Measurements from ENCODE around the gene FOXP3. TPM values are rescaled to one million over a fixed set of nuclear protein-coding genes. Genes with fewer than 3 reads are reported as not detected.

FOXP3 gene
- total RNA-seq, 1 experiment from 2014 or later: not detected

DNA sequence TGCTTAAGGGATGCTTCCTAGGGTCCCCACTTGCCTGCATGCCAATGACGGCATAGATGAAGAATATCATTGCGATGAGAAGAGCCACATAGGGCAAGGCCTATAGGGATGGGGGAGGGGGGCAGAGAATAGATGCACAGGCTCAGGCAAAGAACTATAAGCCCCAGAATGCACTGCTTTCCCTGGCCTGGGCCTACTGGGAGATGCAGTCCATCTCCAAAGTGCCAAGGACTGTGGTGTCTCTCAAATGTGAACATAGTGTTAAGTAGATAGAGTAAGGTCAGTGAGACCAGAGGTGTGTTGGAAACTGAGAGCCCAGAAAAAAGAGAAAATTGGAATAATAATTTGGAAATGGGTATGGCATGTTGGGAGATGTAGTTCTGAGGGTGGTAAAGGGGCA is 52.3 kb downstream of the FOXP3 start:
- POLR2A ChIA-PET (ENCODE audit: low non-redundant PET): no interaction called here
- H3K36me3 ChIP-seq (ENCODE audit: insufficient read depth, low read length, poor library complexity, severe bottlenecking): no peaks in the 10 kb centered on the region
- H3K27ac ChIP-seq (ENCODE audit: low read depth, low read length, poor library complexity, severe bottlenecking): no peak overlapping the region
- TF ChIP-seq EZH2 (IDR thresholded peaks at IDR 0.05; ENCODE audit: borderline replicate concordance, low read depth, low read length, poor library complexity, severe bottlenecking): no peak
- TF ChIP-seq, protein P1, sequence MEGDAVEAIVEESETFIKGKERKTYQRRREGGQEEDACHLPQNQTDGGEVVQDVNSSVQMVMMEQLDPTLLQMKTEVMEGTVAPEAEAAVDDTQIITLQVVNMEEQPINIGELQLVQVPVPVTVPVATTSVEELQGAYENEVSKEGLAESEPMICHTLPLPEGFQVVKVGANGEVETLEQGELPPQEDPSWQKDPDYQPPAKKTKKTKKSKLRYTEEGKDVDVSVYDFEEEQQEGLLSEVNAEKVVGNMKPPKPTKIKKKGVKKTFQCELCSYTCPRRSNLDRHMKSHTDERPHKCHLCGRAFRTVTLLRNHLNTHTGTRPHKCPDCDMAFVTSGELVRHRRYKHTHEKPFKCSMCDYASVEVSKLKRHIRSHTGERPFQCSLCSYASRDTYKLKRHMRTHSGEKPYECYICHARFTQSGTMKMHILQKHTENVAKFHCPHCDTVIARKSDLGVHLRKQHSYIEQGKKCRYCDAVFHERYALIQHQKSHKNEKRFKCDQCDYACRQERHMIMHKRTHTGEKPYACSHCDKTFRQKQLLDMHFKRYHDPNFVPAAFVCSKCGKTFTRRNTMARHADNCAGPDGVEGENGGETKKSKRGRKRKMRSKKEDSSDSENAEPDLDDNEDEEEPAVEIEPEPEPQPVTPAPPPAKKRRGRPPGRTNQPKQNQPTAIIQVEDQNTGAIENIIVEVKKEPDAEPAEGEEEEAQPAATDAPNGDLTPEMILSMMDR (conservative IDR thresholded peaks at IDR 0.05; ENCODE audit: low read depth, low read length): no peak
- intact Hi-C loops (cut with micrococcal nuclease; ENCODE audit: unreplicated experiment): no loop called here
- no peaks in the 10 kb centered on the region for H3K27me3 ChIP-seq (replicated peaks; ENCODE audit: insufficient read depth, low read depth, low read length, poor library complexity)
- CTCF ChIA-PET: no interaction called here
- no TSS peak for BruUV-seq (replicated peaks)
- no peaks in the 10 kb centered on the region for H3K9me3 ChIP-seq (ENCODE audit: low read depth, low read length, poor library complexity, severe bottlenecking)
- H3K4me1 ChIP-seq (ENCODE audit: insufficient read depth, low read length, poor library complexity, severe bottlenecking): no peaks in the 10 kb centered on the region
- H3K4me3 ChIP-seq (ENCODE audit: low read depth, low read length, poor library complexity, severe bottlenecking): no peak overlapping the region
- no peak for DNase-seq (ENCODE audit: low spot score)

DNA sequence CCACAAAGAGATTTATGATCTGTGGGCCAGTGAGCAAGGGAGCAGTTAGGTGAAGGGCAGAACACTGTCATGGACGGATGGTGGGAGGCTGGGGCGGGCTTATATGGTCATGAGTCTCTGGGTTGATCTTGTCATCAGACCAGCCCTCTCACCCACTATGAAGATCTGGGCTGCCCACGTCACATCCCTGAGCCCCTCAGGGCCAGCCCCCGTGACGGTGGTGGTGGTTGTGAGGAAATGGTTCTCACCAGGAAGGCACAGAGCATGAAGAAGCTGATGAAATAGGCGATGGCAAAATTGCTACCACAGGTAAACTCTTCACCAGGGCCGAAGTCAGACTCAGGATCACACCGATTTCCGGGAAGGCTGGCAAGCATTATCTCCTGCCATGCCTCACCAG is 53.4 kb downstream of the FOXP3 start:
- BruUV-seq (replicated peaks): no TSS peak
- ChIA-PET POLR2A (ENCODE audit: low non-redundant PET) (no interaction called here), CTCF (no interaction called here)
- no peaks in the 10 kb centered on the region for H3K27me3 ChIP-seq (replicated peaks; ENCODE audit: insufficient read depth, low read depth, low read length, poor library complexity)
- no peak overlapping the region for H3K4me3 ChIP-seq (ENCODE audit: low read depth, low read length, poor library complexity, severe bottlenecking)
- no peak overlapping the region for H3K27ac ChIP-seq (ENCODE audit: low read depth, low read length, poor library complexity, severe bottlenecking)
- intact Hi-C loops (cut with micrococcal nuclease; ENCODE audit: unreplicated experiment): no loop called here
- H3K9me3 ChIP-seq (ENCODE audit: low read depth, low read length, poor library complexity, severe bottlenecking): no peaks in the 10 kb centered on the region
- TF ChIP-seq EZH2 (IDR thresholded peaks at IDR 0.05; ENCODE audit: borderline replicate concordance, low read depth, low read length, poor library complexity, severe bottlenecking): no peak
- TF ChIP-seq, protein P1 (conservative IDR thresholded peaks at IDR 0.05; ENCODE audit: low read depth, low read length): no peak
- no peaks in the 10 kb centered on the region for H3K4me1 ChIP-seq (ENCODE audit: insufficient read depth, low read length, poor library complexity, severe bottlenecking)
- H3K36me3 ChIP-seq (ENCODE audit: insufficient read depth, low read length, poor library complexity, severe bottlenecking): no peaks in the 10 kb centered on the region
- DNase-seq (ENCODE audit: low spot score): no peak

DNA sequence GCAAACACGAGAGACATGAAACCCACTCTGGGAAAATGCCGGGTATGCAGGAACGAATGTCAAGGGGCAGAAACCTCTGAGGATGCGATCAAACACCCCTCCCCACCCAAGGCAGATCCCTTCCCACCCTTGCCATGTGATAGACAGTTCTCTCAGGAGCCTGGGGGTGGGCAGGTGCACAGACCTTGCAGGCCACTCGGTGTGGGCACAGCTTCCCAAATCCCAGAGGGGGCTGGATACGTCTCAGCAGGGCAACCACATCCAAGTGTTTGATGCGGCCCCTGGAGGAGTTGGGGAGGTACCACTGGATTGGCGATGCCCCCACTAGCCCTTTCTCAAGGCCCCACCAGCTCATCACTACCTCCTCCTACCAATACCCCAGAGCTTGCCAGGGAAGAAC is 54.1 kb downstream of the FOXP3 start:
- H3K4me1 ChIP-seq (ENCODE audit: insufficient read depth, low read length, poor library complexity, severe bottlenecking): no peaks in the 10 kb centered on the region
- no TSS peak for BruUV-seq (replicated peaks)
- DNase-seq (ENCODE audit: low spot score): no peak
- intact Hi-C loops (cut with micrococcal nuclease; ENCODE audit: unreplicated experiment): no loop called here
- TF ChIP-seq EZH2 (IDR thresholded peaks at IDR 0.05; ENCODE audit: borderline replicate concordance, low read depth, low read length, poor library complexity, severe bottlenecking): no peak
- TF ChIP-seq, protein P1 (conservative IDR thresholded peaks at IDR 0.05; ENCODE audit: low read depth, low read length): no peak
- H3K9me3 ChIP-seq (ENCODE audit: low read depth, low read length, poor library complexity, severe bottlenecking): no peaks in the 10 kb centered on the region
- no peak overlapping the region for H3K27ac ChIP-seq (ENCODE audit: low read depth, low read length, poor library complexity, severe bottlenecking)
- H3K27me3 ChIP-seq (replicated peaks; ENCODE audit: insufficient read depth, low read depth, low read length, poor library complexity): no peaks in the 10 kb centered on the region
- CTCF ChIA-PET: no interaction called here
- H3K4me3 ChIP-seq (ENCODE audit: low read depth, low read length, poor library complexity, severe bottlenecking): no peak overlapping the region
- POLR2A ChIA-PET (ENCODE audit: low non-redundant PET): no interaction called here
- no peaks in the 10 kb centered on the region for H3K36me3 ChIP-seq (ENCODE audit: insufficient read depth, low read length, poor library complexity, severe bottlenecking)

All from A673 (cell line).